DLD1 (cell line): Measurements from ENCODE around the gene PLCXD1.
"Not testable (repeated sequence)": the region's sequence is repeated elsewhere in the genome, so short reads cannot be mapped to it uniquely, and the experiment has no call there.

Source experiments
- in situ Hi-C: cut with HindIII; loops from 2 replicates; pipeline ENCODE4 v1.10.0; 2017; ENCODE audit warnings: low sequenced_read_pairs

PLCXD1 gene

DNA sequence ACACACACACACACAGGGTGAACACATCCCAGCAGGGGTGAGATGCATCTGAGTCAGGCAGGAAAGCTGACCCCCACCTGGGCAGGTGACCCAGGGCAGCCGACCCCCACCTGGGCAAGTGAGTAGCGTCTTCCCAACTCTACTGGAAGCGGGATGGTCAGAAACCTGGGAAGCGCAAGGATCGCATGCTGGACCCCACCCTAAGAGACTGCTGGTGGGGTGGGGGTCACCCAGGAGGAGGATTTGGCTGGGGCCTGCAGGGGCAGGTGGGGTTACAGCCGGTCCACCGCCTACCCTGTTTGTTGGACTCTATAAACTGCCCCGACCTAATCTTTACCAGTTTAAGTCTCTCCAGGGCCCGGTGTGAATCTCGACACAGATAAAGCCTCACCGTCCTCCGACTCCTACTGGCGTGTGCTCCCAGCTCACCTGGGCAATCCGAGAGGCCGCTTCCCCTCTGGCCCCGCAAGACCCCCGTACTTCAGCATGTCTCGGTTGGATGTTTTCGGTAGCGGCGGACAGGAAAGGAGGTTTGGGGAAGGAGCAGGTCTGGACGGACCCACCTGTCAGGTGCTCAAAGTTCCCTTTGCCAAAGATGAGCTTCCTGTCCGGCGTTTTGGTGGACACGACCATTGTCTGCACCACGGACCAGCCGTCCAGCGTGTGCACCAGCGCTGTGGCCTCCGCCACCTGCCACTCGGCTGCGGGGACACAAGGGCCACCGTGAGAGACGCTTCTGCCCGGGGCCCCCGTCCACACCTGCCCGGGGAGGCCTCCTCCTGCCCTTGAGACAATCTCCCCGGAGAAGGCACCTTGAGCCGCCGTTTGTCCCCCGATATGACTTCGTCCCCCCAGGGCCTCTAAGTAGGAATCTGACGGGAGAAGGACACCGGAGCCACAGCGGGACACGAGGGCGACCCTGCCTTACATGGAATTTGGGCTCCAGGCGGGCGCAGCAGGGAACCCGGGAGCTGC is 35.5 kb downstream of the PLCXD1 start:
- in situ Hi-C loops, result no loop called here

DNA sequence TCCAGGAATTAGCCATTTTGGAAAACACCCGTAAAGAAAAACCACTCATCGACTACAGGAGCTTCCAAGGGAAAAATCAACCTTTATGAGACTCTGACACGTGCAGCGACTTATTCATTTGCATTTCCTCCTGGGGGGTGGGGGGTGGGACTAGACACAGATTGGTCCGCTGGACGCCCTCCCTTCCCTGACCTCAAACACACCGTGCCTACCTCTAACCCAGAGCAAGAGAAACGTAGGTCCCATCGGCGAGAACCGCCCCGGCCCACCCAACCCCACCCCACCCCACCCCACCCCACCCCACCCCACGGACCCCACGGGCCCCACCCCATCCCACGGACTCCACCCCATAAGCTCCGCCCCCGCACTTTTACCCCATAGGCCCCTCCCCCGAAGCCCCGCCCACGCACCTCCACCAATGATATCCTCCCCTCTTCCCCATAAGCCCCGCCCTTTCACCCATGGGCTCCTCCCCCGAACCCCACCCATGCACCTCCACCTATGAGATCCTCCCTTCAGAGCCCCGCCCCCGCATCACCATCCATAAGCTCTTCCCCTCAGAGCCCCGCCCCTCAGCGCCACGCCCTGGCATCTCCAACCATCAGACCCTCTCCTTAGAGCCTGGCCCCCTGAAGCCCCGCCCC is 36.4 kb downstream of the PLCXD1 start:
- in situ Hi-C loops, result no loop called here

DNA sequence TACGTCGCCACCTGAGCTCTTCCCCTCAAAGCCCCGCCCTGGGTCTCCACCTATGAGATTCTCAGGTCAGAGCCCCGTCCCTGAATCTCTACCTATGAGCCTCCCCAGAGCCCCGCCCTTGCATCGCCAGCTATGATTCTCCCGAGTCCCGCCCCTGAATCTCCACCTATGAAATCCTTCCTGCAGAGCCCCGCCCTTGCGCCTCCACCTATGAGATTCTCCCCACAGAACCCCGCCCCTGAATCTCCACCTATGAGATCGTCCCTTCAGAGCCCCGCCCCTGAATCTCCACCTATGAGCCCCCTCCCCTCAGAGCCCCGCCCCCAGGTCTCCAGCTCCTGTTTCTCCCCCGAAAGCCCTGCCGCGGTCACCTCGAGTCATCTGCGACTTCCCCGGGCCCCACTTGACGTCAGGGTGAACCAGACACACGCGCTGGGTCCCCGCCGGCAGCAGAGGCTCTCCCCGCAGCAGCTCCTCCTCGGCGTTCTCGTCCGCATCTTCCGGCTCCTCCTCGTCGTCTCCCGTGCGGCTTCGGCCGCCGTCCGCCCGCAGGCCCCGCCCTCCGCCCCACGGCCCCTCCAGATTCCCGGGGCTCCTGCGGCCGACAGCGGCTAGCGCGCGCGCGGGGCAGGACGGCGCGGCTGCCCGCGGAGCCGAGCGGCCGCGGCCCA is 37.0 kb downstream of the PLCXD1 start:
- in situ Hi-C loops, result no loop called here

DNA sequence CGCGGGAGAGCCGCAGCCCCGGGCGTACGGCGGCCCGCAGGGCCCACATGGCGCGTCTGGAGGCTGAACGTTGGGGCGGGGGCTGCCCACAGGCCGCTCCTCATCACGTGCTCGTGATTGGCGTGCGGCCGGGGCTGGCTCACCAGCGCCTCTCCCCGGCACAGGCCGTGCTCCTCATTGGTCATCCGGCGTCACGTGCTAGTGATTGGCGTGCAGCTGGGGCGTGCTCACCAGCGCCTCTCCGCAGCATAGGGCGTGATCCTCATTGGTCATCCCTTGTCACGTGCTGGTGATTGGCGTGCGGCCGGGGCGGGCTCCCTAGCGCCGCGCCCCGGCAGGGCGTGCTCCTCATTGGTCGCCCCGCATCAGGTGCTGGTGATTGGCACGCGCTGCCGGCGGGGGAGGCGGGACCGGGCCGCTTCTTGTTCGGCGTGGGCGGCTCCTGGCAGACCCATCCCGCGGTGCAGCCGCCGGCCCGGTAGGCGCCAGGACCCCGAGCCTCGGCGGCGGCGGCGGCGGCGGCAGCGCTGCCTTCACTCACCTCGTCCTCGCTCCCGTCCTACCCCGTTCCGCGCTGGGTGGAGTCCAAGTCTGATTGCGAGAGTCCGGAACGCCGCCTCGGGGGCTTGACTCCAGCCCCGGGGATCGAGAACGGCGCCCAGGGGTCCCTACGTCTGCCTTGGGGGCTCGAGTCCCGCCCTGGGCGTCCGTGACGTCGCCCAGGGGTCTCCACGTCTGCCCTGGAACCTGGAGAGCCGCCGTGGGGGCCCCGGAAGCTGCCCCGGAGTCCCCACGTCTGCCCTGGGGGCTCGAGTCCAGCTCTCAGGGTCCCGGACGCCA is 37.8 kb downstream of the PLCXD1 start, which contains the start of gene GTPBP6:
GTPBP6 (minus strand) TSS at position 58 of the 840 bp plus-strand sequence; CDS start at position 49, 9 bp downstream.
- in situ Hi-C loops, result no loop called here

DNA sequence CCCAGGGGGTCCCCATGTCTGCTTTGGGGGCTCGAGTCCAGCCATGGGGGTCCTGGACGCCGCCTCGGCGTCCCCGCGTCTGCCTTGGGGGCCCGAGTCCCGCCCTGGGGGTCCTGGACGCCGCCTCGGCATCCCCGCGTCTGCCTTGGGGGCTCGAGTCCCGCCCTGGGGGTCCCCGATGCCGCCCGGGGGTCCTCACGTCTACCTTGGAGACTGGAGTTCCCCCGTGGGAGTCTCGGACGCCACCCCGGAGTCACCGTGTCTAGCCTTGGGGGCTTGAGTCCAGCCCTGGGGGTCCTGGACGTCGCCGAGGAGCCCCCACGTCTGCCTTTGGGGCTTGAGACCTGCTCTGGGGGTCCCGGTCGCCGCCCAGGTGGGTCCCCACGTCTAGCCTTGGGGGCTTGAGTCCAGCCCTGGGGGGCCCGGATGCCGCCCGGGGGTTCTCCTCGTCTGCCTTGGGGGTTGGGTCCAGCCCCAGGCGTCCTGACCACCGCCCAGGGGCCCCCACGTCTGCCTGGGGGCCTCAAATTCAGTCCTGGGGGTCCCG is 38.5 kb downstream of the PLCXD1 start:
- in situ Hi-C loops, result no loop called here

DNA sequence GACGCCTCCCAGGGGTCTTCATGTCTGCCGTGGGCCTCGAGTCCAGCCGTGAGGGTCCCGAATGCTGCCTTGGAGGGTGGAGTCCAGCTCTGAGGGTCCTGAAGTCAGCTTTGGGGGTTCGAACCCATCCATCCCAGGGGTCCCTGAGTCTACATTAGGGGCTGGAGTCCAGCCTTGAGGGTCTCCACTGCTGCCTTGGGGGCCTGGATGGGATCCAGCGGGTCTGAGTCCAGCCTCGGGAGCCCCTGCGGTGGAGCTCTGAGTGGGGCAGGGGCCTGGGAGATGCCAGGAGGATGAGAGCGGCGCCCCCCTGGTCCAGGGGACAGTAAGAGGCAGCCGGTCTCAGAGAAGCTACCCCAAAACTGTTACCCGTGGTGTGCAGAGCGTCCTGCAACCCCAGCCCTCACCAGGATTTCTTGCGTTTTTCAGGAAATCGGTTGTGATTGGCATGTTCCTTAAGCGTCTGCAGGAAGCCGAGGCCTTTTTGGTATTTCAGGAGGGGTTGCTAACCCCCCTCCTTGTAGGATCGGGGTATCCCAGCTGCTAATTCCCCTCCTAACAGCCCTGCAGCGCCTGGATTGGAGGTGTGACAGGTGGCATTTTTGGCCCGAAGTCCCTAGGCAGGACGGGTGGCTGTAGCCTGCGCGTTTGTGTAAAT is 39.1 kb downstream of the PLCXD1 start:
- in situ Hi-C loops, result no loop called here

DNA sequence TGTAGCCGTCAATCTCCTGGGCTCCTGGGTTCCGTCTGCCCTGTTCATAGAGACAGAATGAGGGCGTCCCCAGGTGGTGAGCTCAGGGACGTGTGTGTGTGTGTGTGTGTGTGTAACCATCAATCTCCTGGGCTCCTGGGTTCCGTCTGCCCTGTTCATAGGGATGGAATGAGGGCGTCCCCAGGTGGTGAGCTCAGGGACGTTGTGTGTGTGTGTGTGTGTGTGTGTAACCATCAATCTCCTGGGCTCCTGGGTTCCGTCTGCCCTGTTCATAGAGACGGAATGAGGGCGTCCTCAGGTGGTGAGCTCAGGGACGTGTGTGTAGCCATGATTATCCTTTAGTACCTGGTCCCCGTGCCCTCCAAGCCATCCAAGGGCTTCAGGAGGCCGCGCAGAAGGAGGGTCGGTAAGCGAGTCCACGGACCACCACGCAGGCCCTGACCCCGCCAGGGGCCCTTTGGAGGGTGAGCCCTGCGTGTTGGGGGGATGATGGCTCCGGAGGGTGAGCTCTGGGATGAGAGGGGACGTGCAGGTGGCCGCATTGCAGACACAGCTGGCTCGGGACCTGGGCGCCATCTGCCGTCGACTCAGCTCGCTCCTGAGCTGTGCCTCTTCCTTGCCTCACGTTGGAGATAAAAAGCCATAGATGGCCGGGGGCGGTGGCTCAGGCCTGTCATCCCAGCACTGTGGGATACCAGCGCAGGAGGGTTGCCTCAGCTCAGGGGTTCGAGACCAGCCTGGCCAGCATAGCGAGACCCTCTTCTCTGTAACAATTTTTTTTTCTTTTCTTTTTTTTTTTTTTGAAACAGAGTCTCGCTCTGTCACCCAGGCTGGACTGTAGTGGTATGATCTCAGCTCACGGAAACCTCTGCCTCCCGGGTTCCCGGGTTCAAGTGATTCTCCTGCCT is 42.8 kb downstream of the PLCXD1 start:
- in situ Hi-C loops, result no loop called here

DNA sequence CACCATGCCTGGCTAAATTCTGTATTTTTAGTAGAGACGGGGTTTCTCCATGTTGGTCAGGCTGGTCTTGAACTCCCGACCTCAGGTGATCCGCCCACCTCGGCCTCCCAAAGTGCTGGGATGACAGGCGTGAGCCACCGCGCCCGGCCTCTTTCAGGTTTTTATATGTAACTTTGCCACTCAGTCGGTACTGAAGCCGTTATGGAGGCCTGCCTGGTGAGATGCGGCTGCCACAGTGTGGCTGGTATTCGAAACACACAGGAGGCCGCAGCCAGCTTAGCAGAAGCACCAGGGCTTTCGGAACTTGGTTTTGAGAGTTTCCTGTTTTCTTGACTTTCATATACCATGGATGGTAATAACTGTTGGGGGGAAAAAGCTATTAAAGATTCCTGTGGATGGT is 43.5 kb downstream of the PLCXD1 start:
- in situ Hi-C loops, result not testable (repeated sequence)

DNA sequence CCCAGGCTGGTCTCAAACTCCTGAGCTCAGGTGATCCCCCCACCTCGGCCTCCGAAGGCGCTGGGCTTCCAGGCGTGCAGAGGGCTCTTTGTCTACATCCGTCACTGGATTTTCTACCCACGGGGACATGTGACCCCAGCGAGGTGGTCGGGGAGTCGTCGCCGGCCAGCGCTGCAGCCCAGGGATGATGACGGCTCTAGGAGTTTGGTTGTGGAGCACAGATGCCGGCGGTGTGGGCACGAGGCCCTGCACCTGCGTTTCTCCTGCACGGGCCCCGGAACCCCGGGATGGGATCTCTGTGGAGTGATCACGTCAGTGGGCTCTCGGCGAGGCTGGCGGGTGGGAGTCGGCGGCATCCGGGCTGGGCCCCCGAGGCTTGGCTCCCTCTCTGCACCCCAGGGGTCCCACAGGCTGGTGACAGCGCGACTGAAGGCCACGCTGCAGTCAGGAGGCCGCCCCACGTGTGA is 46.5 kb downstream of the PLCXD1 start:
- in situ Hi-C loops, result no loop called here

DNA sequence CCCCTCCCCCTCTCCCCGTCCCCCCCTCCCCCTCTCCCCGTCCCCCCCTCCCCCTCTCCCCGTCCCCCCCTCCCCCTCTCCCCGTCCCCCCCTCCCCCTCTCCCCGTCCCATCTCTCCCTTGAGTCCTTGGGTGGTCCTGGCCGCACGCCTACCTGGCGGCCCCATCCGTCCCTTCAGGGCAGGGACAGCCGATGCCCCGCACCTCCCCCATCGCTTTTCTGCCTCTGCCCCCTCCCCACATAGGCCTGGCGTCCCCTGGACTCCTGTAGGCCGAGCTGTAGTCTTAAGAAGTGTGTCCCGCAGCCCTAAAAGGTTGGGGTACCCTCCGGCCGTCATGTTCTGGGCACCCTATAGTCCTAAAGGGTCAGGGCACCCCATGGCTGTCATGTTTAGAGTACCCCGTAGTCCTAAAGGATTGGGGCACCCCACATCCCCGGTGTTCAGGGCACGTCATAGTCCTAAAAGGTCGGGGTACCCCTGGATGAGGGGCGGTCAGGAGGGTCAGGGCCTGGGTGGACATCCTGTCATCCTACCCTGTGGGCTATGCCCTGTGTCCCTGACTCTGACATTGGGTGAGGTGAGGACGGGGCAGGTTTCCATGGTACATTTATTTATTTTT is 48.2 kb downstream of the PLCXD1 start:
- in situ Hi-C loops, result no loop called here

DNA sequence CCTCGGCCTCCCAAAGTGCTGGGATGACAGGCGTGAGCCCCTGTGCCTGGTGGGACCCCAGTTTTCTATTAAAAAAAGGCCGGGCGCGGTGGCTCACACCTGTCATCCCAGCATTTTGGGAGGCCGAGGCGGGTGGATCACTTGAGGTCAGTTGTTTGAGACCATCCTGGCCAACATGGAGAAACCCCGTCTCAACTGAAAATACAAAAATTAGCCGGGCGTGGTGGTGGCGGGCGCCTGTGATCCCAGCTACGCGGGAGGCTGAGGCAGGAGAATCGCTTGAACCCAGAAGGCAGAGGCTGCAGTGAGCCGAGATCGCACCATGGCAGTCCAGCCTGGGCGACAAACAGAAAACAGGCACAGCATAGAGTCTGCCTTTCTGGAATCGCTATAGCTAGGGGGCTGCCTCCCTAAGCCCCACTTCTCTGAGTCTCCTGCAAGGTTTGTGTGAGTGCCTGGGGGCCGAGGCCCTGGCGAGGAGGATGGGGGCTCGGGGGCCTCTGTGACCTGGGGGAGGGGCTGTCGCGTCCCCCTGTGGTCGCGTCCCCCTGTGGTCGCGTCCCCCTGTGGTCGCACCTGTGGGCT is 49.1 kb downstream of the PLCXD1 start:
- in situ Hi-C loops, result not testable (repeated sequence)

DNA sequence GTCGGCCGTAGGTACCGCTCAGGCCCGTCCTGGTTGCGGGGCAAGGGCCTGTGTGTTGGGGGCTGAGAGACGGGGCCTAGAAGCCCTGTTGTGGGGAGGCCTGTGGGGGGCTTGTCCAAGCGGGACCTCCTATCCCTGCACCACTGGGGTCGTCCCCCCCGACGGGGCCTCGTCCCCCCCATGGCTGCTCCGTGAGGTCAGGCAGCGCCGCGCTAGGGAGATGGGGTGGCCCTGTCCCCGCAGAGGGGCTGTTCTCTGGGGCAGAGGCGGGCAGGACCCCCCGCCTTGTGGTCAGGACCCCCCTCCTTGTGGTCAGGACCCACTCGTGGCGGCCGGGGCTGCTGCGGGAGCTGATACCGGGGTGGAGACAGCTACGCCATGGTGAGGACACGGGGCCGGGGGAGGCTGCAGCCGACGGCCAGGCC is 49.6 kb downstream of the PLCXD1 start:
- in situ Hi-C loops, result no loop called here

DNA sequence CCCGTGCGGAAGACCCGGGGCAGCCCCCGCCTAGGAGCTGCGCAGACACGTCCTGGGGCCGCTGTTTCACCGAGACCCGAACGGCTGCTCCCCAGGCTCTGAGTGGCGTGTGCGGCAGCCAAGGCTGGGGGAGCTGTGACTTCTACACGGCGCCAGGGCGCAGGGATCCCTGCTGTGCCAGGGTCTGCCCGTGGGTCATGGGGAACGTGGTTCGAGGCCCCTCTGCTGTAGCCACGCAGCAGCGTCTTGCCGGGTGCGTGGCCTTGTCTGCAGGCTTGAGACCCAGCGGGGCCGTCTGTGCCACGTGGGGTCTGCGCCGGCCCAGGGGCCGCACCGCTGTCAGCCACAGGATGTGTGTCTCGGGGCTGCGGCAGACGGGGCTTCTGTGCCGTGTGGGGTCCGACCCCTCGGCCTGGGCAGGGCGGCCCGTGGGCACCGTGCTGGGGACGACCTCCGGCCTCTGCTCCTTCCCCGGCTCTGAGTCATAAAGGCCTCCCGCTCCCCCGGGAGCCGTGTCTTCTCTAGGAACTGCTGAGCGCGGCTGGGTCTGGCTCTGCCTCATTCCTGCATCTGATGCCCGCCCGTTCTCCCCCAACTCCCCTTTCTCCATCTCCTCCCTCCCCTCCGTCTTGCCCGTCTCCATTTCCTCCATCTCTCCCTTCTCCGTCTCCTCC is 50.1 kb downstream of the PLCXD1 start:
- in situ Hi-C loops, result no loop called here

DNA sequence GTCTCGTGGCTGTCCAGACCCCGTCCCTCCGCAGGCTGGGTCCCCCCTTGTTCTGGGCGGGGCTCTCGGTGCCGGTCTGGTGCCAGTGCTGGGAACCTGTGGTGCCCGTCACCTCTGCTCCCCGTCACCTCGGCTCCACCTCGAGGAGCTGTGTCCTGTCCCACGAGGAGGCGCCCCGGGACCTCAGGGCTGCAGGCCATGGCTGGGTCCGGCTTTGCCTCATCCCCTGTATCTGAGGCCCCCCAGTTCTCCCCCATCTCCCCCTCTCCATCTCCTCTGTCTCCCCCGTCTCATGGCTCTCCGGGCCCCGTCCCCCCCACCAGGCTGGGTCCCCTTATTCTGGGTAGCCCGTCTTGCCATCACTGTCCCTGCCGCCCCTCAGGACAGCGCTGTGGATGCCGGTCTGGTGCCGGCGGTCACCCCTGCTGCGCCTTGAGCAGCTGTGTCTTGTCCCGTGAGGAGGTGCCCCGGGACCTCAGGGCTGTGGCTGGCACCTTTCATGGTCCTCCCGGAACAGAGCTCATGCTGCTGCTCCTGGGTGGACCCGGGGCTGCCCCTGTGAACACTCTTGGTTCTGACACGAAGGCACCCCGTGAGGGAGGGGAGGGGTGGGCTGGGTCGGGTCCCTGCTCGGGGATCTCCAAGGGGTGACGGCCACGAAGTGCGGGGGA is 50.8 kb downstream of the PLCXD1 start:
- in situ Hi-C loops, result no loop called here

DNA sequence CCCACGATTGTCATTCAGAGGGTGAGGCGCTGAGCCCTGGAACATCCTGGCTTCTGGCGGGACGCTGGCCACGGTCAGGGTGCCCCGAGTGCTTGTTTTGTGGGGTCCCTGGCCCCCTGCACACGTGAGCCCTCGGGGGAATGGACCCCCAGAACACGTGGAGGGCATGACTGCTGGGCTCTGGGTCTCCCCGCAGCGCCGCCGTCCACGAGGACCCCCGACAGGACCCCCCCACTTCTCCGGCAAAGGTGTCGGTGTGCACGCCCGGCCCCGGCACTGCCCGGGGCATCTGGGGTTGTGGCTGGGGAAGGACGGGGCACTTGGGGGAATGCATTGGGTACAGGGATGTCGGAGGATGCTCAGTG is 51.3 kb downstream of the PLCXD1 start:
- in situ Hi-C loops, result no loop called here

DNA sequence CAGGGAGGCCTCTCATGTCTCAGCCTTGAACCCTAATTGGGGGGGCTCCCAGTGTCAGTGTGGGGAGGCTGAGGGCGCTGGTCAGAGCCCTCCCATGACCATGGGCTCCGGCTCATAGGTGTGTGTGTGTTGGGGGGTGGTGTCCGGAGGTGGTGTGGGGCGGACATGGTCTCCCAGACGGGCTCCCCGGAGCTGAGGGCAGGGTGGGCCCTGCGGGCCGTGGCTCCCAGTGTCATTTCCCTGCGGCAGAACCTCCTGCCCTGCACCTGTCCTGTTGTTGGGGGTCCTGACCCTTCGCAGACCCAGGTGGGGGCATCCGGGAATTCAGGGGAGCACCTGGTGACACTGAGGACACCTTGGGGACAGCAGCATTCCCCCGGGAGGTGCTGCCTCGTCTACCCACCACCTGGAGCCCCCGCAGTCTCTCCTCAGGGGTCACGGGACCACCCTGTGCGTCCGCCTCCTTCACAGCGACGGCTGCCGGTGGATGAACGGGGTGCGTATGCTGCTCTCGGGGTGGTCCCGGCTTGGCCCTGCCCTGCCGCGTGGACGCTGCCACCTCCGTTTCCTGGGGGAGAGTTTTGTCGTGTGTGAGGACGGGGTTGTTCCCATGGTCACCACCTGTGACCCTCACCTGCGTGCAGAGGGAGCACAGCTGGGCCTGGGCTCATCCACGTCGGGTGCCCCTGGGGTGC is 51.9 kb downstream of the PLCXD1 start:
- in situ Hi-C loops, result no loop called here
